K562 (cell line): ENCODE data around the gene MOSPD3. TPM values are rescaled to one million over a fixed set of nuclear protein-coding genes. Genes with fewer than 3 reads are reported as not detected.

Source experiments
- CHD1 ChIP-seq: fragments of 200-600 bp; sonication (generic); IDR thresholded peaks from one replicate; pipeline ENCODE4 v1.6.1; 2012; ENCODE audit warnings: mild to moderate bottlenecking, moderate library complexity, low read length, inconsistent platforms
- EWSR1 ChIP-seq: fragments of 450-650 bp; IDR thresholded peaks from 2 replicates; pipeline ENCODE4 v1.6.1; 2018; ENCODE audit warnings: borderline replicate concordance, mild to moderate bottlenecking, low read depth, moderate library complexity; ENCODE audit not compliant: partially characterized antibody
- FOXK2 ChIP-seq, 2 experiments: fragments of 450-650 bp; IDR thresholded peaks in 1 of 2; conservative IDR thresholded peaks in 1 of 2; 2 replicates each; pipeline ENCODE4 v1.6.1; 2016; ENCODE audit warnings: low read depth in 2 of 2, mild to moderate bottlenecking in 1 of 2
- MAFK ChIP-seq: IDR thresholded peaks from 2 replicates; pipeline ENCODE4 v1.6.1; 2011; ENCODE audit warnings: low read length, improper control_type of control experiment
- SETDB1 ChIP-seq: IDR thresholded peaks from one replicate; pipeline ENCODE4 v1.6.1; 2012; ENCODE audit warnings: low read length, control low read depth, inconsistent platforms
- TAF1 ChIP-seq: IDR thresholded peaks from 2 replicates; pipeline ENCODE4 v1.6.1; 2011; ENCODE audit warnings: mild to moderate bottlenecking, low read length, moderate library complexity; ENCODE audit not compliant: insufficient read depth, control insufficient read depth, severe bottlenecking; ENCODE audit errors: extremely low read depth
- TCFL5 ChIP-seq: fragments of 250-450 bp; sonication (Bioruptor Pico); conservative IDR thresholded peaks from 2 replicates; pipeline ENCODE4 v1.6.1; 2021; ENCODE audit warnings: mild to moderate bottlenecking, moderate library complexity, matching md5 sums
- ZEB2 ChIP-seq: fragments of 450-650 bp; IDR thresholded peaks from 2 replicates; pipeline ENCODE4 v1.6.1; 2016
- ZNF121 ChIP-seq: sonication (generic); formaldehyde crosslinking; conservative IDR thresholded peaks from 2 replicates; pipeline ENCODE4 v1.8.0; 2022; ENCODE audit warnings: missing genetic modification reagents
- ZNF586 ChIP-seq: fragments of 450-650 bp; formaldehyde crosslinking; conservative IDR thresholded peaks from 2 replicates; pipeline ENCODE4 v1.4.0; 2020; ENCODE audit warnings: mild to moderate bottlenecking, moderate library complexity
- ZNF780A ChIP-seq: fragments of 250-450 bp; sonication (Bioruptor Pico); IDR thresholded peaks from 2 replicates; pipeline ENCODE4 v1.5.0; 2021; ENCODE audit warnings: mild to moderate bottlenecking
- ZSCAN32 ChIP-seq: fragments of 450-650 bp; formaldehyde crosslinking; IDR thresholded peaks from 2 replicates; pipeline ENCODE4 v1.4.0; 2020; ENCODE audit warnings: mild to moderate bottlenecking, moderate library complexity
- polyA plus RNA-seq, 8 experiments: library from polyadenylated mRNA; depleted of rRNA in 4 of 8; stranded (reverse) in 5 of 8; unstranded in 3 of 8; fragments of >200 nt; fragmentation: Nextera tagmentation in 2 of 8; fragmentation: Illumina TruSeq in 1 of 8; extraction: Ambion mirVana in 2 of 8; extraction: Trizol in 1 of 8; gene quantifications; 2 replicates each; pipeline versions ENCODE4 v1.2.1 to v1.2.3, GENCODE V29; 2011 to 2014; ENCODE audit warnings: inconsistent platforms in 1 of 8, missing spikeins in 1 of 8
- total RNA-seq, 7 experiments: library from RNA; depleted of rRNA in 6 of 7; stranded (reverse); fragments of >200 nt in 6 of 7; fragmentation: Illumina TruSeq in 2 of 7; extraction: Trizol in 2 of 7; gene quantifications; 2 replicates each; pipeline versions ENCODE4 v1.2.1 to v1.2.3, GENCODE V29; 2011 to 2021; ENCODE audit warnings: low replicate concordance in 1 of 7
- TF ChIP-seq, protein P1 (sequence below): sonication (generic); formaldehyde crosslinking; IDR thresholded peaks from 2 replicates; pipeline ENCODE4 v1.8.0; 2023; ENCODE audit warnings: mild to moderate bottlenecking, missing genetic modification reagents
- TF ChIP-seq, protein P2 (sequence below): fragments of 200-600 bp; sonication (generic); IDR thresholded peaks from one replicate; pipeline ENCODE4 v1.6.1; 2012; ENCODE audit warnings: mild to moderate bottlenecking, low read depth, low read length, inconsistent platforms

MOSPD3 gene
- total and polyA plus RNA-seq, 9 of the 15 experiments (the other 6 are each of a cell fraction or from before 2014, with no cell fraction given) = 1.4 to 32.1 (median 7.3) TPM

DNA sequence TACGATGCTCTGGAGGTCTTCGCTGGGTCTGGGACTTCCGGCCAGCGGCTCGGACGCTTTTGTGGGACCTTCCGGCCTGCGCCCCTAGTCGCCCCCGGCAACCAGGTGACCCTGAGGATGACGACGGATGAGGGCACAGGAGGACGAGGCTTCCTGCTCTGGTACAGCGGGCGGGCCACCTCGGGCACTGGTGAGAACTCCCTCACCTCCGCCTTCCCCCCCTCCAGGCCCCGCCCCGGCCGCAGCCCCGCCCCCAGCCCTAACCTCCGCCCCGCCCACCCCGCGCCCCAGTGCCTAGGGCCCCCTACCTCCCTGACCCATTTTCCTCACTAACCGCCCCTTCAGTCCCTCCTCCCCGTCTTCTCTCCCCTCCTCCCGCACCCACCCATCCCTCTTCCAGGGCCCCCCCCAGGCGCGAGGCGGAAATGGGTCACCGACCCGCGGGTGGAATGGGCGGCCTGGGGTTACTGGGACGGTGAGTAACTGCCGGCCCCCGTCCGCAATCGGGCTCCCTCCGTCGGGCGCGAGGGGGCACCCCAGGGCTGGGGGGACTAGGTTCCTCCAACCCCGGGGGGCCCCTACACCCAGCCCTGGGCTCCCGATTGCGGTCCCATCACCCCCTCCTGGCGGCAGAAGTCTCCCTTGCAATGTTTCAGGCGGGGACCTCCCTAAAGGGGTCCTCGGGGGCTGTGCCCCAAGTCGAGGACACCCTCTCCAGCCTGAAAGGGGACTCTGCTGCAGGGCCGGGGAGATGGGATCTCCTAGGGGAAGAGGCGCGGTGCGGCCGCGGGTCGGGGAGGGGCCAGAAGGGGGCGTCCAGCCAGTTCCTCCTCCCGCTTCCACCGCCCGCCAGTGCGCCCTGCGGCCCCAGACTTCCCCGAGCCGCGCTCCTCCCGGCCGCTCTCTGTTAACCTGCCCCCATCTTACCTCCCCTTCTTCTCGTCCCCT is 8.0 kb upstream of the MOSPD3 start (continued):
- TF ChIP-seq, protein P1, sequence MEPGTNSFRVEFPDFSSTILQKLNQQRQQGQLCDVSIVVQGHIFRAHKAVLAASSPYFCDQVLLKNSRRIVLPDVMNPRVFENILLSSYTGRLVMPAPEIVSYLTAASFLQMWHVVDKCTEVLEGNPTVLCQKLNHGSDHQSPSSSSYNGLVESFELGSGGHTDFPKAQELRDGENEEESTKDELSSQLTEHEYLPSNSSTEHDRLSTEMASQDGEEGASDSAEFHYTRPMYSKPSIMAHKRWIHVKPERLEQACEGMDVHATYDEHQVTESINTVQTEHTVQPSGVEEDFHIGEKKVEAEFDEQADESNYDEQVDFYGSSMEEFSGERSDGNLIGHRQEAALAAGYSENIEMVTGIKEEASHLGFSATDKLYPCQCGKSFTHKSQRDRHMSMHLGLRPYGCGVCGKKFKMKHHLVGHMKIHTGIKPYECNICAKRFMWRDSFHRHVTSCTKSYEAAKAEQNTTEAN (CRISPR knock-in tag) = 0 out of 2 replicates have a peak, but pooled peaks have one; percentile 21
- TF ChIP-seq FOXK2 (conservative IDR thresholded peaks at IDR 0.05 in 1 of 2, IDR thresholded peaks at IDR 0.05 in 1 of 2; ENCODE audit: low read depth in 2 of 2) (no peak), ZNF121 (CRISPR knock-in tag) (no peak), ZSCAN32 (no peak), CHD1 (no peak), SETDB1 (no peak), TCFL5 (CRISPR knock-in tag) (no peak), ZNF586 (CRISPR knock-in tag) (no peak), TAF1 (no peak), EWSR1 (no peak), MAFK (no peak), ZEB2 (0 out of 2 replicates have a peak, but pooled peaks have one; percentile 41), ZNF780A (no peak)
- TF ChIP-seq, protein P2, sequence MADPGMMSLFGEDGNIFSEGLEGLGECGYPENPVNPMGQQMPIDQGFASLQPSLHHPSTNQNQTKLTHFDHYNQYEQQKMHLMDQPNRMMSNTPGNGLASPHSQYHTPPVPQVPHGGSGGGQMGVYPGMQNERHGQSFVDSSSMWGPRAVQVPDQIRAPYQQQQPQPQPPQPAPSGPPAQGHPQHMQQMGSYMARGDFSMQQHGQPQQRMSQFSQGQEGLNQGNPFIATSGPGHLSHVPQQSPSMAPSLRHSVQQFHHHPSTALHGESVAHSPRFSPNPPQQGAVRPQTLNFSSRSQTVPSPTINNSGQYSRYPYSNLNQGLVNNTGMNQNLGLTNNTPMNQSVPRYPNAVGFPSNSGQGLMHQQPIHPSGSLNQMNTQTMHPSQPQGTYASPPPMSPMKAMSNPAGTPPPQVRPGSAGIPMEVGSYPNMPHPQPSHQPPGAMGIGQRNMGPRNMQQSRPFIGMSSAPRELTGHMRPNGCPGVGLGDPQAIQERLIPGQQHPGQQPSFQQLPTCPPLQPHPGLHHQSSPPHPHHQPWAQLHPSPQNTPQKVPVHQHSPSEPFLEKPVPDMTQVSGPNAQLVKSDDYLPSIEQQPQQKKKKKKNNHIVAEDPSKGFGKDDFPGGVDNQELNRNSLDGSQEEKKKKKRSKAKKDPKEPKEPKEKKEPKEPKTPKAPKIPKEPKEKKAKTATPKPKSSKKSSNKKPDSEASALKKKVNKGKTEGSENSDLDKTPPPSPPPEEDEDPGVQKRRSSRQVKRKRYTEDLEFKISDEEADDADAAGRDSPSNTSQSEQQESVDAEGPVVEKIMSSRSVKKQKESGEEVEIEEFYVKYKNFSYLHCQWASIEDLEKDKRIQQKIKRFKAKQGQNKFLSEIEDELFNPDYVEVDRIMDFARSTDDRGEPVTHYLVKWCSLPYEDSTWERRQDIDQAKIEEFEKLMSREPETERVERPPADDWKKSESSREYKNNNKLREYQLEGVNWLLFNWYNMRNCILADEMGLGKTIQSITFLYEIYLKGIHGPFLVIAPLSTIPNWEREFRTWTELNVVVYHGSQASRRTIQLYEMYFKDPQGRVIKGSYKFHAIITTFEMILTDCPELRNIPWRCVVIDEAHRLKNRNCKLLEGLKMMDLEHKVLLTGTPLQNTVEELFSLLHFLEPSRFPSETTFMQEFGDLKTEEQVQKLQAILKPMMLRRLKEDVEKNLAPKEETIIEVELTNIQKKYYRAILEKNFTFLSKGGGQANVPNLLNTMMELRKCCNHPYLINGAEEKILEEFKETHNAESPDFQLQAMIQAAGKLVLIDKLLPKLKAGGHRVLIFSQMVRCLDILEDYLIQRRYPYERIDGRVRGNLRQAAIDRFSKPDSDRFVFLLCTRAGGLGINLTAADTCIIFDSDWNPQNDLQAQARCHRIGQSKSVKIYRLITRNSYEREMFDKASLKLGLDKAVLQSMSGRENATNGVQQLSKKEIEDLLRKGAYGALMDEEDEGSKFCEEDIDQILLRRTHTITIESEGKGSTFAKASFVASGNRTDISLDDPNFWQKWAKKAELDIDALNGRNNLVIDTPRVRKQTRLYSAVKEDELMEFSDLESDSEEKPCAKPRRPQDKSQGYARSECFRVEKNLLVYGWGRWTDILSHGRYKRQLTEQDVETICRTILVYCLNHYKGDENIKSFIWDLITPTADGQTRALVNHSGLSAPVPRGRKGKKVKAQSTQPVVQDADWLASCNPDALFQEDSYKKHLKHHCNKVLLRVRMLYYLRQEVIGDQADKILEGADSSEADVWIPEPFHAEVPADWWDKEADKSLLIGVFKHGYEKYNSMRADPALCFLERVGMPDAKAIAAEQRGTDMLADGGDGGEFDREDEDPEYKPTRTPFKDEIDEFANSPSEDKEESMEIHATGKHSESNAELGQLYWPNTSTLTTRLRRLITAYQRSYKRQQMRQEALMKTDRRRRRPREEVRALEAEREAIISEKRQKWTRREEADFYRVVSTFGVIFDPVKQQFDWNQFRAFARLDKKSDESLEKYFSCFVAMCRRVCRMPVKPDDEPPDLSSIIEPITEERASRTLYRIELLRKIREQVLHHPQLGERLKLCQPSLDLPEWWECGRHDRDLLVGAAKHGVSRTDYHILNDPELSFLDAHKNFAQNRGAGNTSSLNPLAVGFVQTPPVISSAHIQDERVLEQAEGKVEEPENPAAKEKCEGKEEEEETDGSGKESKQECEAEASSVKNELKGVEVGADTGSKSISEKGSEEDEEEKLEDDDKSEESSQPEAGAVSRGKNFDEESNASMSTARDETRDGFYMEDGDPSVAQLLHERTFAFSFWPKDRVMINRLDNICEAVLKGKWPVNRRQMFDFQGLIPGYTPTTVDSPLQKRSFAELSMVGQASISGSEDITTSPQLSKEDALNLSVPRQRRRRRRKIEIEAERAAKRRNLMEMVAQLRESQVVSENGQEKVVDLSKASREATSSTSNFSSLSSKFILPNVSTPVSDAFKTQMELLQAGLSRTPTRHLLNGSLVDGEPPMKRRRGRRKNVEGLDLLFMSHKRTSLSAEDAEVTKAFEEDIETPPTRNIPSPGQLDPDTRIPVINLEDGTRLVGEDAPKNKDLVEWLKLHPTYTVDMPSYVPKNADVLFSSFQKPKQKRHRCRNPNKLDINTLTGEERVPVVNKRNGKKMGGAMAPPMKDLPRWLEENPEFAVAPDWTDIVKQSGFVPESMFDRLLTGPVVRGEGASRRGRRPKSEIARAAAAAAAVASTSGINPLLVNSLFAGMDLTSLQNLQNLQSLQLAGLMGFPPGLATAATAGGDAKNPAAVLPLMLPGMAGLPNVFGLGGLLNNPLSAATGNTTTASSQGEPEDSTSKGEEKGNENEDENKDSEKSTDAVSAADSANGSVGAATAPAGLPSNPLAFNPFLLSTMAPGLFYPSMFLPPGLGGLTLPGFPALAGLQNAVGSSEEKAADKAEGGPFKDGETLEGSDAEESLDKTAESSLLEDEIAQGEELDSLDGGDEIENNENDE = no peak
